Measurements from ENCODE around the gene SFMBT1.

SFMBT1 gene

GRCh38 chr3:53044711-53045517 is 959 bp downstream of the SFMBT1 start:
- Histone ChIP-seq H3K79me1 (replicated peaks; ENCODE audit: low read length, poor library complexity, severe bottlenecking) (peaks cover 2% of the 10 kb centered on the region), H3K18ac (ENCODE audit: low read depth in 1 of 2, low read length in 2 of 2) (peak overlapping the region; percentile 70 to 84), H3K27ac (ENCODE audit: low read length, poor library complexity, severe bottlenecking) (no peak overlapping the region), H3K36me3 (ENCODE audit: control insufficient read depth in 1 of 2, insufficient read depth in 2 of 2, low read depth in 1 of 2, low read length in 2 of 2) (no peaks in the 10 kb centered on the region), H3K23ac (ENCODE audit: low read length in 2 of 2) (no peak overlapping the region), H3K9me3 (ENCODE audit: control insufficient read depth, low read length) (no peaks in the 10 kb centered on the region), H4K91ac (ENCODE audit: low read length) (no peak overlapping the region), H4K8ac (ENCODE audit: low read length) (peak overlapping the region; percentile 64), H2BK120ac (ENCODE audit: low read depth, low read length) (peak overlapping the region; percentile 49), H3K4me2 (ENCODE audit: low read length, poor library complexity, severe bottlenecking) (peak overlapping the region; percentile 80), H2AFZ (ENCODE audit: low read depth, low read length) (peak overlapping the region; percentile 95), H3K9ac (ENCODE audit: low read length) (peak overlapping the region; percentile 78), H3K27me3 (ENCODE audit: control insufficient read depth in 1 of 2, insufficient read depth in 1 of 2, low read length in 2 of 2) (peaks cover 6 to 12% of the 10 kb centered on the region in 2 experiments), H2AK5ac (ENCODE audit: low read length, severe bottlenecking) (no peak overlapping the region), H2BK5ac (ENCODE audit: low read depth, low read length, poor library complexity, severe bottlenecking) (no peak overlapping the region), H3K4ac (ENCODE audit: low read depth in 1 of 2, low read length in 2 of 2) (no peak overlapping the region), H3K14ac (ENCODE audit: low read length in 2 of 2) (peak overlapping the region in 1 of 2 experiments; percentile 75), H2BK15ac (ENCODE audit: low read depth, poor library complexity, severe bottlenecking) (no peak overlapping the region), H2BK12ac (ENCODE audit: low read length in 2 of 2) (no peak overlapping the region), H3K4me3 (ENCODE audit: insufficient read depth in 1 of 2, low read depth in 1 of 2, low read length in 2 of 2) (peak overlapping the region; percentile 86 to 87), H3K4me1 (ENCODE audit: control insufficient read depth, insufficient read depth, low read depth, low read length) (peaks cover 15% of the 10 kb centered on the region)
- peak; percentile 54 for DNase-seq
- under 1% methylated on average over 27 of the region's 101 CpGs for WGBS

GRCh38 chr3:53044371-53044710 is 1.5 kb downstream of the SFMBT1 start:
- Histone ChIP-seq H3K18ac (ENCODE audit: low read depth in 1 of 2, low read length in 2 of 2) (no peak overlapping the region), H3K4me3 (ENCODE audit: insufficient read depth in 1 of 2, low read depth in 1 of 2, low read length in 2 of 2) (peak overlapping the region in 1 of 2 experiments; percentile 86), H3K4ac (ENCODE audit: low read depth in 1 of 2, low read length in 2 of 2) (no peak overlapping the region), H4K91ac (ENCODE audit: low read length) (no peak overlapping the region), H3K9ac (ENCODE audit: low read length) (peak overlapping the region; percentile 78), H3K36me3 (ENCODE audit: control insufficient read depth in 1 of 2, insufficient read depth in 2 of 2, low read depth in 1 of 2, low read length in 2 of 2) (no peaks in the 10 kb centered on the region), H4K8ac (ENCODE audit: low read length) (no peak overlapping the region), H2AK5ac (ENCODE audit: low read length, severe bottlenecking) (no peak overlapping the region), H2BK12ac (ENCODE audit: low read length in 2 of 2) (no peak overlapping the region), H2BK15ac (ENCODE audit: low read depth, poor library complexity, severe bottlenecking) (no peak overlapping the region), H2BK120ac (ENCODE audit: low read depth, low read length) (no peak overlapping the region), H3K79me1 (replicated peaks; ENCODE audit: low read length, poor library complexity, severe bottlenecking) (peaks cover 4% of the 10 kb centered on the region), H3K27ac (ENCODE audit: low read length, poor library complexity, severe bottlenecking) (no peak overlapping the region), H3K4me1 (ENCODE audit: control insufficient read depth, insufficient read depth, low read depth, low read length) (peaks cover 15% of the 10 kb centered on the region), H2BK5ac (ENCODE audit: low read depth, low read length, poor library complexity, severe bottlenecking) (no peak overlapping the region), H3K27me3 (ENCODE audit: control insufficient read depth in 1 of 2, insufficient read depth in 1 of 2, low read length in 2 of 2) (peaks cover 6 to 12% of the 10 kb centered on the region in 2 experiments), H2AFZ (ENCODE audit: low read depth, low read length) (no peak overlapping the region), H3K9me3 (ENCODE audit: control insufficient read depth, low read length) (no peaks in the 10 kb centered on the region), H3K23ac (ENCODE audit: low read length in 2 of 2) (no peak overlapping the region), H3K14ac (ENCODE audit: low read length in 2 of 2) (no peak overlapping the region), H3K4me2 (ENCODE audit: low read length, poor library complexity, severe bottlenecking) (peak overlapping the region; percentile 80)
- WGBS: 78% methylated on average over 11 of the region's 11 CpGs
- no peak for DNase-seq

- Histone ChIP-seq H2BK12ac (ENCODE audit: low read length in 2 of 2) (no peak overlapping the region), H3K9me3 (ENCODE audit: control insufficient read depth, low read length) (no peaks in the 10 kb centered on the region), H2AFZ (ENCODE audit: low read depth, low read length) (no peak overlapping the region), H3K27me3 (ENCODE audit: control insufficient read depth in 1 of 2, insufficient read depth in 1 of 2, low read length in 2 of 2) (peaks cover 6 to 12% of the 10 kb centered on the region in 2 experiments), H3K36me3 (ENCODE audit: control insufficient read depth in 1 of 2, insufficient read depth in 2 of 2, low read depth in 1 of 2, low read length in 2 of 2) (no peaks in the 10 kb centered on the region), H3K4me3 (ENCODE audit: insufficient read depth in 1 of 2, low read depth in 1 of 2, low read length in 2 of 2) (peak overlapping the region in 1 of 2 experiments; percentile 86), H3K23ac (ENCODE audit: low read length in 2 of 2) (no peak overlapping the region), H3K79me1 (replicated peaks; ENCODE audit: low read length, poor library complexity, severe bottlenecking) (peaks cover 8% of the 10 kb centered on the region), H2AK5ac (ENCODE audit: low read length, severe bottlenecking) (no peak overlapping the region), H3K14ac (ENCODE audit: low read length in 2 of 2) (no peak overlapping the region), H3K4me1 (ENCODE audit: control insufficient read depth, insufficient read depth, low read depth, low read length) (peaks cover 15% of the 10 kb centered on the region), H2BK120ac (ENCODE audit: low read depth, low read length) (no peak overlapping the region), H4K8ac (ENCODE audit: low read length) (no peak overlapping the region), H3K27ac (ENCODE audit: low read length, poor library complexity, severe bottlenecking) (no peak overlapping the region), H3K4me2 (ENCODE audit: low read length, poor library complexity, severe bottlenecking) (no peak overlapping the region), H4K91ac (ENCODE audit: low read length) (no peak overlapping the region), H2BK15ac (ENCODE audit: low read depth, poor library complexity, severe bottlenecking) (no peak overlapping the region), H3K9ac (ENCODE audit: low read length) (no peak overlapping the region), H2BK5ac (ENCODE audit: low read depth, low read length, poor library complexity, severe bottlenecking) (no peak overlapping the region), H3K18ac (ENCODE audit: low read depth in 1 of 2, low read length in 2 of 2) (no peak overlapping the region), H3K4ac (ENCODE audit: low read depth in 1 of 2, low read length in 2 of 2) (no peak overlapping the region)
- WGBS: 92% methylated on average over 2 of the region's 2 CpGs
- DNase-seq: no peak
Measured at GRCh38 chr3:53043738-53044137, 2.1 kb downstream of the SFMBT1 start.

GRCh38 chr3:53042651-53043050 is 3.2 kb downstream of the SFMBT1 start:
- Histone ChIP-seq H3K27me3 (ENCODE audit: control insufficient read depth in 1 of 2, insufficient read depth in 1 of 2, low read length in 2 of 2) (peaks cover 6 to 10% of the 10 kb centered on the region in 2 experiments), H3K18ac (ENCODE audit: low read depth in 1 of 2, low read length in 2 of 2) (no peak overlapping the region), H2BK120ac (ENCODE audit: low read depth, low read length) (no peak overlapping the region), H4K8ac (ENCODE audit: low read length) (no peak overlapping the region), H3K14ac (ENCODE audit: low read length in 2 of 2) (no peak overlapping the region), H2BK15ac (ENCODE audit: low read depth, poor library complexity, severe bottlenecking) (no peak overlapping the region), H3K9me3 (ENCODE audit: control insufficient read depth, low read length) (no peaks in the 10 kb centered on the region), H3K4me2 (ENCODE audit: low read length, poor library complexity, severe bottlenecking) (no peak overlapping the region), H3K9ac (ENCODE audit: low read length) (no peak overlapping the region), H3K79me1 (replicated peaks; ENCODE audit: low read length, poor library complexity, severe bottlenecking) (peaks cover 11% of the 10 kb centered on the region), H2AFZ (ENCODE audit: low read depth, low read length) (no peak overlapping the region), H3K27ac (ENCODE audit: low read length, poor library complexity, severe bottlenecking) (no peak overlapping the region), H3K4me1 (ENCODE audit: control insufficient read depth, insufficient read depth, low read depth, low read length) (peaks cover 15% of the 10 kb centered on the region), H4K91ac (ENCODE audit: low read length) (no peak overlapping the region), H3K23ac (ENCODE audit: low read length in 2 of 2) (no peak overlapping the region), H3K4me3 (ENCODE audit: insufficient read depth in 1 of 2, low read depth in 1 of 2, low read length in 2 of 2) (no peak overlapping the region), H2AK5ac (ENCODE audit: low read length, severe bottlenecking) (no peak overlapping the region), H3K36me3 (ENCODE audit: control insufficient read depth in 1 of 2, insufficient read depth in 2 of 2, low read depth in 1 of 2, low read length in 2 of 2) (no peaks in the 10 kb centered on the region), H2BK12ac (ENCODE audit: low read length in 2 of 2) (no peak overlapping the region), H3K4ac (ENCODE audit: low read depth in 1 of 2, low read length in 2 of 2) (no peak overlapping the region), H2BK5ac (ENCODE audit: low read depth, low read length, poor library complexity, severe bottlenecking) (no peak overlapping the region)
- 90% methylated on average over 2 of the region's 3 CpGs for WGBS
- no peak for DNase-seq

Data from mesenchymal stem cell (in vitro differentiated cells and primary cell).